Globus pallidus (tissue), 1 donor: Measurements from ENCODE around the gene LPAR6.

ENCODE experiments used
- DNase-seq: peaks from one replicate; pipeline ENCODE4 v3.0.0-alpha.2; 2015; ENCODE audit warnings: low spot score

LPAR6 gene

DNA sequence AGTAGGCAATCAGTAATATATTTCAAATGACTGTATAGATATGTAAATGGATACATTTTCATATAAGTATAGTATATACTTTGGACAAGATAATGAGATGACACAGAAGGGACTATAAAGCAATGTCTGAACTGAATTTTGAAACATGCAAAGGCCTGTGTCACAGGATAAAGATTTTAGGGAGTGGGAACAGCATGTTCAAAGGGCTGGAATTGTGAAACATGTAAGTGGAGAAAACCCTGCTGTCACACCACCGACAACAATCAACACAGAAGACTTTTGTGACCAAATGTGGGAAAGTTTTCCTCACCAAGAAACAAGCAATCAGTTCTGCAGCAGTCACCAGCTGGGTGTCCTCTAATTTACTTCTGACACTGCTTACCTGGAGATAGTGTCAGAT, 42.9 kb downstream of the LPAR6 start:
- no peak for DNase-seq
